Breast epithelium (tissue), 4 donors: ENCODE data around the gene LRFN3. TPM values are rescaled to one million over a fixed set of nuclear protein-coding genes. Genes with fewer than 3 reads are reported as not detected.

Source experiments
- DNase-seq, 2 donors: peaks; one replicate each; pipeline ENCODE4 v3.0.0-alpha.2; 2019; ENCODE audit warnings: low spot score in 2 of 2
- H3K27ac ChIP-seq, 2 donors: fragments of 200-600 bp; sonication (generic) in 1 of 2; one replicate each; pipeline ENCODE4 v1.5.1; 2016 to 2019; ENCODE audit warnings: mild to moderate bottlenecking in 1 of 2
- H3K27me3 ChIP-seq, 2 donors: fragments of 200-600 bp; sonication (generic) in 1 of 2; one replicate each; pipeline versions ENCODE4 v1.5.1 to v1.6.0; 2017 to 2019; ENCODE audit warnings: control low read depth in 1 of 2, mild to moderate bottlenecking in 1 of 2
- H3K36me3 ChIP-seq: fragments of 200-600 bp; one replicate; pipeline ENCODE4 v1.5.1; 2019
- H3K4me1 ChIP-seq, 2 donors: fragments of 200-600 bp; sonication (generic); one replicate each; pipeline ENCODE4 v1.5.1; 2016 to 2019; ENCODE audit warnings: control low read depth in 1 of 2
- H3K4me3 ChIP-seq, 3 donors: fragments of 200-600 bp; sonication (generic); 1 replicate in 2 of 3; 2 replicates in 1 of 3; pipeline ENCODE4 v1.5.1; 2016 to 2019; ENCODE audit warnings: mild to moderate bottlenecking in 3 of 3, moderate library complexity in 2 of 3
- H3K9me3 ChIP-seq, 2 donors: fragments of 200-600 bp; sonication (generic) in 1 of 2; one replicate each; pipeline ENCODE4 v1.5.1; 2016 to 2019; ENCODE audit warnings: control low read depth in 1 of 2
- POLR2A ChIP-seq: fragments of 450-650 bp; IDR thresholded peaks from one replicate; pipeline ENCODE4 v1.6.1; 2016; ENCODE audit warnings: antibody characterized with exemption, mild to moderate bottlenecking, moderate library complexity
- POLR2AphosphoS5 ChIP-seq, 3 donors: sonication (generic); formaldehyde crosslinking; IDR thresholded peaks; one replicate each; pipeline ENCODE4 v1.6.1; 2017; ENCODE audit warnings: antibody characterized with exemption in 3 of 3
- intact Hi-C: fragments of 100-400 bp; cut with DNase I; formaldehyde crosslinking; loops from one replicate; pipeline ENCODE4 v1.15.1; 2023; ENCODE audit warnings: low total_unique reads
- total RNA-seq, 3 donors: library from RNA; depleted of rRNA; stranded (reverse); fragments of >200 nt; gene quantifications; one replicate each; pipeline ENCODE4 v1.1.0, GENCODE V29; 2016
- TF ChIP-seq, protein P1 (sequence below), 3 donors: fragments of 450-650 bp; IDR thresholded peaks; one replicate each; pipeline ENCODE4 v1.5.1; 2016 to 2017; ENCODE audit warnings: antibody characterized with exemption in 3 of 3, mild to moderate bottlenecking in 3 of 3, moderate library complexity in 3 of 3

The LRFN3 gene
- total RNA-seq, 3 donors from 2014 or later: 5.2 to 6.7 (median 5.4) TPM

GRCh38 chr19:35921012-35921411, 15.2 kb upstream of the LRFN3 start:
- intact Hi-C loops: no loop called here
- Histone ChIP-seq H3K4me1 (no peaks in the 10 kb centered on the region), H3K27me3 (peaks cover 0 to 6% of the 10 kb centered on the region in 2 donors), H3K4me3 (no peak overlapping the region), H3K36me3 (no peaks in the 10 kb centered on the region), H3K27ac (no peak overlapping the region), H3K9me3 (peaks cover 0 to 3% of the 10 kb centered on the region in 2 donors)
- TF ChIP-seq, protein P1, sequence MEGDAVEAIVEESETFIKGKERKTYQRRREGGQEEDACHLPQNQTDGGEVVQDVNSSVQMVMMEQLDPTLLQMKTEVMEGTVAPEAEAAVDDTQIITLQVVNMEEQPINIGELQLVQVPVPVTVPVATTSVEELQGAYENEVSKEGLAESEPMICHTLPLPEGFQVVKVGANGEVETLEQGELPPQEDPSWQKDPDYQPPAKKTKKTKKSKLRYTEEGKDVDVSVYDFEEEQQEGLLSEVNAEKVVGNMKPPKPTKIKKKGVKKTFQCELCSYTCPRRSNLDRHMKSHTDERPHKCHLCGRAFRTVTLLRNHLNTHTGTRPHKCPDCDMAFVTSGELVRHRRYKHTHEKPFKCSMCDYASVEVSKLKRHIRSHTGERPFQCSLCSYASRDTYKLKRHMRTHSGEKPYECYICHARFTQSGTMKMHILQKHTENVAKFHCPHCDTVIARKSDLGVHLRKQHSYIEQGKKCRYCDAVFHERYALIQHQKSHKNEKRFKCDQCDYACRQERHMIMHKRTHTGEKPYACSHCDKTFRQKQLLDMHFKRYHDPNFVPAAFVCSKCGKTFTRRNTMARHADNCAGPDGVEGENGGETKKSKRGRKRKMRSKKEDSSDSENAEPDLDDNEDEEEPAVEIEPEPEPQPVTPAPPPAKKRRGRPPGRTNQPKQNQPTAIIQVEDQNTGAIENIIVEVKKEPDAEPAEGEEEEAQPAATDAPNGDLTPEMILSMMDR (IDR thresholded peaks at IDR 0.05): no peak
- no peak for TF ChIP-seq POLR2AphosphoS5 (IDR thresholded peaks at IDR 0.05)
- no peak for TF ChIP-seq POLR2A
- no peak for DNase-seq

DNA sequence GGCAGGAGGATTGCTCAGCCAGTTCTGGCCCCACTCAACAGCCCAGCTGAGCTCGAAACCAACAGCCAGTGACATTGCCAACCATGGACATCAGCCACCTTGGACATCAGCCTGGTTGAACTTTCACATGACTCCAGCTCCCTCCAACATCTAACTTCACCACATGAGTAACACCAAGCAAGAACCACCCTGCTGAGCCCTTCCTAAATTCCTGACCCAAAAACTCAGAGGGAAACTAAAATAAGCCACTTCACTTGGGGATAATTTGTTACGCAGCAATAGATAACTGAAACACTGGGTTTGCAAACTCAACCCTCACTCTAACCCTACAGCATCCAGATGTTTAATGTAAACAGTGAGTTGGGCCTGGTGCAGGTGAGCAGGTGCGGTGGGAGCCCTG, 10.7 kb upstream of the LRFN3 start:
- intact Hi-C loops: no loop called here
- peaks cover 0 to 3% of the 10 kb centered on the region in 2 donors for H3K9me3 ChIP-seq
- TF ChIP-seq POLR2A (no peak), POLR2AphosphoS5 (IDR thresholded peaks at IDR 0.05) (no peak)
- TF ChIP-seq, protein P1 (IDR thresholded peaks at IDR 0.05): no peak

GRCh38 chr19:35928507-35928906, 7.7 kb upstream of the LRFN3 start:
- Histone ChIP-seq H3K4me1 (no peaks in the 10 kb centered on the region), H3K27ac (no peak overlapping the region), H3K36me3 (no peaks in the 10 kb centered on the region), H3K9me3 (peaks cover 0 to 3% of the 10 kb centered on the region in 2 donors), H3K27me3 (peaks cover 0 to 11% of the 10 kb centered on the region in 2 donors), H3K4me3 (no peak overlapping the region)
- intact Hi-C loops: no loop called here
- TF ChIP-seq, protein P1 (IDR thresholded peaks at IDR 0.05): no peak
- TF ChIP-seq POLR2A (no peak), POLR2AphosphoS5 (IDR thresholded peaks at IDR 0.05) (no peak)
- DNase-seq: no peak

More for the DNA sequence above, 10.7 kb upstream of the LRFN3 start:
- Histone ChIP-seq H3K4me1 (no peaks in the 10 kb centered on the region), H3K36me3 (no peaks in the 10 kb centered on the region), H3K27me3 (peaks cover 0 to 11% of the 10 kb centered on the region in 2 donors), H3K4me3 (no peak overlapping the region), H3K27ac (no peak overlapping the region)
- DNase-seq: no peak

DNA sequence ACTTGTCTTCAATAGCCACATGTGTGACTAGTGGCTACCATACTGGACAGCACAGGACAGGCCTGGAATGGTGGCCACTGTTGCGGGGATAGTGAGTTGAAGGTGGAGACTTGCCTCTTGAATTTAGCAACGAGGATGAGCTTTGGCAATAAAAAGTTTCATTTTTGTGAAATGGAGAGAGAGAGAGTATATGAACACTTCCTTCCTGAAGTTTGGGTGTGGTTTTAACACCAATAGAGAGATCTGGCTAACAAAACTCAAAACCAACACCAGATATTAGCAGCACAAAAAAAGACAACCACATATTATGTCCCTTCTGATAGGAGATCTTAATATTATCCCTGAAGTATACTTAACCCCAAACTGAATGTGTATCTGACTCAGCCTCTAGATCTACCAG, 6.3 kb upstream of the LRFN3 start:
- intact Hi-C loops: no loop called here
- peaks cover 0 to 5% of the 10 kb centered on the region in 2 donors for H3K27me3 ChIP-seq
- no peak overlapping the region for H3K4me3 ChIP-seq
- no peaks in the 10 kb centered on the region for H3K36me3 ChIP-seq
- peaks cover 0 to 3% of the 10 kb centered on the region in 2 donors for H3K9me3 ChIP-seq
- TF ChIP-seq POLR2A (no peak), POLR2AphosphoS5 (IDR thresholded peaks at IDR 0.05) (no peak)
- TF ChIP-seq, protein P1 (IDR thresholded peaks at IDR 0.05): no peak
- no peak for DNase-seq
- H3K27ac ChIP-seq: no peak overlapping the region
- H3K4me1 ChIP-seq: no peaks in the 10 kb centered on the region

GRCh38 chr19:35931161-35931873, 4.9 kb upstream of the LRFN3 start:
- Histone ChIP-seq H3K9me3 (no peaks in the 10 kb centered on the region), H3K27me3 (peaks cover 0 to 5% of the 10 kb centered on the region in 2 donors), H3K27ac (no peak overlapping the region), H3K4me3 (peak overlapping the region in 2 of 3 donors; percentile 11 to 43), H3K36me3 (no peaks in the 10 kb centered on the region), H3K4me1 (peaks cover 0 to 6% of the 10 kb centered on the region in 2 donors)
- TF ChIP-seq POLR2A (peak; percentile 46), POLR2AphosphoS5 (IDR thresholded peaks at IDR 0.05) (peak; percentile 90 to 97 (median 93))
- TF ChIP-seq, protein P1 (IDR thresholded peaks at IDR 0.05): peak; percentile 81 to 98 (median 96)
- intact Hi-C loops: no loop called here
- peak; percentile 98 to 99 for DNase-seq
